Measurements from ENCODE around the gene ADARB1.

ADARB1 gene

GRCh38 chr21:45236481-45236880 is 162.1 kb downstream of the ADARB1 start:
- DNase-seq (ENCODE audit: low read depth, low spot score), result no peak
- no peak overlapping the region for H3K4me3 ChIP-seq (ENCODE audit: low read depth, low read length)
- no peak for TF ChIP-seq CTCF (IDR thresholded peaks at IDR 0.05; ENCODE audit: insufficient read depth, low read length, missing control alignments)
- ChIA-PET POLR2A (no interaction called here), CTCF (interaction anchor here (1.0 to 1.7 kb wide), 3 partner anchors 69 to 98 kb away, joined by 3 to 6 read pairs (median 5); no protein-coding TSS in a partner anchor)

- no peak overlapping the region for H3K4me3 ChIP-seq (ENCODE audit: low read depth, low read length)
- ChIA-PET CTCF (interaction anchor here (1.0 to 1.3 kb wide), 2 partner anchors 70 to 98 kb away, joined by 3 to 6 read pairs; no protein-coding TSS in a partner anchor), POLR2A (no interaction called here)
- DNase-seq (ENCODE audit: low read depth, low spot score), result no peak
- no peak for TF ChIP-seq CTCF (IDR thresholded peaks at IDR 0.05; ENCODE audit: insufficient read depth, low read length, missing control alignments)
Observed at GRCh38 chr21:45237401-45237800, 163.0 kb downstream of the ADARB1 start.

GRCh38 chr21:45241357-45241756 is 167.0 kb downstream of the ADARB1 start:
- ChIA-PET POLR2A (no interaction called here), CTCF (no interaction called here)
- no peak for DNase-seq (ENCODE audit: low read depth, low spot score)
- no peak overlapping the region for H3K4me3 ChIP-seq (ENCODE audit: low read depth, low read length)
- no peak for TF ChIP-seq CTCF (IDR thresholded peaks at IDR 0.05; ENCODE audit: insufficient read depth, low read length, missing control alignments)

- H3K4me3 ChIP-seq (ENCODE audit: low read depth, low read length), result no peak overlapping the region
- no peak for TF ChIP-seq CTCF (IDR thresholded peaks at IDR 0.05; ENCODE audit: insufficient read depth, low read length, missing control alignments)
- no peak for DNase-seq (ENCODE audit: low read depth, low spot score)
- ChIA-PET POLR2A (no interaction called here), CTCF (no interaction called here)
Observed at GRCh38 chr21:45243603-45244002, 169.2 kb downstream of the ADARB1 start.

GRCh38 chr21:45244799-45245340 is 170.5 kb downstream of the ADARB1 start:
- H3K4me3 ChIP-seq (ENCODE audit: low read depth, low read length), result no peak overlapping the region
- ChIA-PET CTCF (no interaction called here), POLR2A (no interaction called here)
- DNase-seq (ENCODE audit: low read depth, low spot score), result no peak
- no peak for TF ChIP-seq CTCF (IDR thresholded peaks at IDR 0.05; ENCODE audit: insufficient read depth, low read length, missing control alignments)

GRCh38 chr21:45246386-45247320 is 172.3 kb downstream of the ADARB1 start:
- ChIA-PET POLR2A (no interaction called here), CTCF (interaction anchor here (1.9 to 2.7 kb wide), 2 partner anchors 106 to 109 kb away, joined by 5 to 9 read pairs; no protein-coding TSS in a partner anchor)
- TF ChIP-seq CTCF (IDR thresholded peaks at IDR 0.05; ENCODE audit: insufficient read depth, low read length, missing control alignments), result no peak
- H3K4me3 ChIP-seq (ENCODE audit: low read depth, low read length), result no peak overlapping the region
- no peak for DNase-seq (ENCODE audit: low read depth, low spot score)
